OCI-LY7 (cell line): ENCODE results near the gene KCNK13.

ENCODE experiments used
- EZH2phosphoT487 ChIP-seq: fragments of 200-600 bp; sonication (generic); IDR thresholded peaks from 2 replicates; pipeline ENCODE4 v1.6.1; 2018; ENCODE audit warnings: low read depth, borderline replicate concordance, mild to moderate bottlenecking, mixed run types, antibody characterized with exemption, low read length, moderate library complexity, mixed read lengths
- TF ChIP-seq, protein P1 (sequence below): fragments of 200-600 bp; sonication (generic); conservative IDR thresholded peaks from 2 replicates; pipeline ENCODE4 v1.5.1; 2014; ENCODE audit warnings: mild to moderate bottlenecking, antibody characterized with exemption, low read length, moderate library complexity, mixed read lengths

- TF ChIP-seq, protein P1, sequence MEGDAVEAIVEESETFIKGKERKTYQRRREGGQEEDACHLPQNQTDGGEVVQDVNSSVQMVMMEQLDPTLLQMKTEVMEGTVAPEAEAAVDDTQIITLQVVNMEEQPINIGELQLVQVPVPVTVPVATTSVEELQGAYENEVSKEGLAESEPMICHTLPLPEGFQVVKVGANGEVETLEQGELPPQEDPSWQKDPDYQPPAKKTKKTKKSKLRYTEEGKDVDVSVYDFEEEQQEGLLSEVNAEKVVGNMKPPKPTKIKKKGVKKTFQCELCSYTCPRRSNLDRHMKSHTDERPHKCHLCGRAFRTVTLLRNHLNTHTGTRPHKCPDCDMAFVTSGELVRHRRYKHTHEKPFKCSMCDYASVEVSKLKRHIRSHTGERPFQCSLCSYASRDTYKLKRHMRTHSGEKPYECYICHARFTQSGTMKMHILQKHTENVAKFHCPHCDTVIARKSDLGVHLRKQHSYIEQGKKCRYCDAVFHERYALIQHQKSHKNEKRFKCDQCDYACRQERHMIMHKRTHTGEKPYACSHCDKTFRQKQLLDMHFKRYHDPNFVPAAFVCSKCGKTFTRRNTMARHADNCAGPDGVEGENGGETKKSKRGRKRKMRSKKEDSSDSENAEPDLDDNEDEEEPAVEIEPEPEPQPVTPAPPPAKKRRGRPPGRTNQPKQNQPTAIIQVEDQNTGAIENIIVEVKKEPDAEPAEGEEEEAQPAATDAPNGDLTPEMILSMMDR = no peak
- TF ChIP-seq EZH2phosphoT487 = no peak
Measured at GRCh38 chr14:90095096-90095495, 33.3 kb downstream of the KCNK13 start.
